GM10847 (cell line): ENCODE data around the gene PODN.

ENCODE experiments used
- POLR2A ChIP-seq: IDR thresholded peaks from 2 replicates; pipeline ENCODE4 v1.6.1; 2011; ENCODE audit not compliant: insufficient read length; ENCODE audit errors: extremely low read depth

Gene PODN

DNA sequence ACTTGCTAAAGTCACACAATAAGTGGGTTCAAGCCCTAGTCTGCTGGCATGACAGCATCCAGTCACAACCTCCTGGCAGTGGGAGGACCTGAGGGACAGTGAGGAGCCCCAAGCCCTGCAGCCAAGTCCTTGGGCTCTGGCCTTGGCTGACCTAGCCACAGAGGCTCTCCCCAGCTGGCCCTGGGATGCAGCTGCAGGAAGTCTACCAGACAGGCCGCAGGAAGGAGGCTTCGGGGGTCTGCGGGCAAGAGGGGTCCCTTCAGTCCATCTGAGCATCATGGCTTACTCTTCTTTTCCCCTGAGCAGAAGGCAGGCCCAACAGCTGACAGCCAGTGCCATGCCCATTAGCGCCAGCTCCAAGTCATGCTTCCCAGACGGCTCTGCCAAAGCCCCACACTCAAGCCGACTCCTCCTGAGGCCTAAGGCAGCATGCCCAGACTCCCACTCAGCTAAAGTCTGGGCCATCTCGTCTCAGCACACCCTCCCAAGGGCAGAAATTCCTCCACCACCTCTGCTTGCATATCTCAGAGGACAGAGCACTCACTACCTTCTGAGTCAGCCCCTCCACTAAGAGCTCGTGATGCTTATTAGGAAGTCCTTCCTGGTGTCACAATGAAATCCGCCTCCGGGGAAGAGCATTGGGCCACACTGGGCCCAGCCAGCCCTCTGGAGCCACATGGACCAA lies 60.3 kb downstream of the PODN start:
- TF ChIP-seq POLR2A = no peak

DNA sequence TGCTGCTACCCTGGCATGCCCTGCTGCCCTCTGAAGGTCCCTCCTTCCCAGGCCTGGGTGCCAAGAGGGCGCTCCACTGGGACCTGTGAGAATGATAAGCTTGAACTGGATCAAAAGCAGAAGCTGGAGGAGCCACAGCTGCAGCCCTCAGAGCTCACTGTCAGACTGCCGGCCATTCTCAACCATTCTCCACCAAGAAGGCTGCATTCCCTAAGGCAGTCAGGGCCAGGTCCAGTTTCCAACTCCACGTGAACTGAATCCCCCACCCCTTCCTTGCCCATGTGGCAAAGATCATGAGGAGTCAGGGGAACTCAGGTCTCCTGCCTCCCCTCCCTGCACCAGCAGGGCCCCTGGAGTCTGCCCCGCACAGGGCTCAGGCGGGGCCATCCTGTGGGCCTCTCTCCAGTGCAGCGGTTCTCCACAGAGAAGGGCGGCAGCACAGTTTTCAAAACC lies 61.0 kb downstream of the PODN start:
- no peak for TF ChIP-seq POLR2A

DNA sequence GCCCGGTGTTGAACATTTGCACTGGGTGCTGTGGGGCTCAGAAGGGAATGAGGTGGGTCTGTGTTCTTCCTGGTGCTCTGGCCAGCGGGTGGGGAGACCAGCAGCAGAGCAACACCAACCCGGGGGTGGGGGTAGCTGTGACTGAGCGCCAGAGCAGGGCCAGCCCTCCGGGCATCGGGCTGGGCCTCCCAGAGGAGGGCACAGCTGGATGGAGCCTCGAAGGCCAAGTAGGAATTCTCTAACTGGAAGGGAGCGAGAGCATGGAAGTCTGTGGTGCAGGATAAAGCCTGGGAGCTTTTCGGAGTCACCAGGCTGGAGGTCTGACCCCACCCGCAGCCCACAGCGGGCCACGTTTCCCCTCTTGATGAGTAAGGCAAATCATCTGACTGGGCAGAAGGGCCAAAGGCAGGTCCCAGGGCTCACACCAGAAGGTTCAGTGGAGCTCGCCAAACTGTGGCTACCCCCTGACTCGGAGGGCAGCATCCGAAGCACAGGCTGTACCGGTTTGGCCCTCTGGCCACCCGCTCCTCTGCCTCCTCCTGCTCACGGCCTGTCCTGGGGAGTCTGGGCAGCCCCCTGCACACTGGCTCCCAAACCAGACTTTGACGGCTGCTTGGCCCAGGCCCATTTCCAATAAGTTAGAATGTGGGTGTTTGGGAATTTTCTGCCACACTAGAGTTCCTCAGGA lies 61.6 kb downstream of the PODN start:
- TF ChIP-seq POLR2A = no peak

DNA sequence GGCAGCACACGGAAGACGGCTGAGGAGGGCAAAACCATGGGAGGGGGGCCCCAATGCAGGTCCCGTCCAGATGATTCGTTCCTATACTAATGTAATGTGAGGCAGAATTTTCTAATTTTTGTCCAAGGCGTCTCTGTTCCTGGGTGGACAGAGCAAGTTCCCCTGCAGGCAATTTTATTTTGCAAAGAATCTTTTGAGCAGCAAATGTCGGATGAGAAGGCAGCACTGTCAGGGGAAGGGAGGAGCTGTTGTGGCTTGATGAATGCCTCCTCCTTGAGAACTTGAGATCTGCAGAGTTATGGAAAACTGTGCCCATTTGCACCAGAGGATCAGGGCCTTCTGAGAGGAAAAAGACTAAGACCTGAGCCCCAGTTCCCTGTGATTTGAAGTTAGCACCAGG lies 63.1 kb downstream of the PODN start:
- TF ChIP-seq POLR2A = no peak

DNA sequence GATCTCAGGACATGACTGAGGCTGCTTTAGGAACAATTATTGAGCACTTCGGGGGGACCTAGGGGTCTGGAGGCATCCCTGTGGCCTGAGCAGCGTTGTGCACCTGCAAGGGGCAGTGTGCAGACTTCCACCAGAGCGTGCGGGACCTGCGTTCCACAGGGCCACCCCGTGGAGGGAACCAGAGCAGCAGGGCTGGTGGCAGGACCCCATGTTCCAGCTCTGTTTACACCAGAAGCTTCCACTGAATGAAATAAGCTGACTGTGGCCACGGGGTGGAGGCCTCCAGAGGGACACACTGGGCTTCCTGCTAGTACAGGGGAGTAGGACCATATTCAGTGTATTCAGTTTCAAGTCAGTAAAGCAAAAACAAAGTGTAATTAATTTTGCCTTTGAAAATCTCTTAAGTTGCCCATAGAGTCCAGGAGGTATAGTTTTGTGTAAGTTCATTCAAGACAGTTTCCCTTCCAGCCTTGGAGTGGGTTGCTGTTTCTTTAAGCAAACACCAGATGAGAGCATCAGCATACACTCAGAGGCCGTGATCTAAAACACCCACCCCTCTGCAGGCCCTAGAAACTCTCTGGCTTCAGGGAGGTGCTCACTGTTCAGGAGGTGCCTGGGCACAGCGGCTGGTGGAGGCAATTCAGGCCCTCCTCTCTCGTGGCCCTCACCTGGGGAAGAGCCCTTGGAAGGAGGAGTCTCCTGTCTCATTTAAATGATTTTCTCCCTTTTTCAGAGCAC lies 63.8 kb downstream of the PODN start:
- no peak for TF ChIP-seq POLR2A

DNA sequence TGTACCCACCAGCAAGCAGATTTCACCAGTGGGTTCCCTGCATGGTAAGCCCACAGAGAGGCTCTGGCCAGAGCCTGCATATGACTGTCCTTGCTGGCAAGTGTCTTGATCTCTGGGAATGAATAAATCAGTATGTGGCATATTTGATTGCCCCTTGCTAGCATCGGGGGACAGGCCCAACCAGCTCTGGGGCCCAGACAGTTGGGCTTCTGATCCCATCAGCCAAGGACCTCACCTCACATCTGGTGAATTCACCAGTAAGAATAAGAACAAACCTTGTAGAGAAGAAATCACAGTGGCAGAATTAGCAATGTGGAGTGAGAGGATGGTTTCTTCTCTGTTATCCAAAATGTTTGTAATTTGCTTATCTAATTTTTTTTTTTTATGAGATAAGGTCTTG lies 64.5 kb downstream of the PODN start:
- TF ChIP-seq POLR2A = no peak

DNA sequence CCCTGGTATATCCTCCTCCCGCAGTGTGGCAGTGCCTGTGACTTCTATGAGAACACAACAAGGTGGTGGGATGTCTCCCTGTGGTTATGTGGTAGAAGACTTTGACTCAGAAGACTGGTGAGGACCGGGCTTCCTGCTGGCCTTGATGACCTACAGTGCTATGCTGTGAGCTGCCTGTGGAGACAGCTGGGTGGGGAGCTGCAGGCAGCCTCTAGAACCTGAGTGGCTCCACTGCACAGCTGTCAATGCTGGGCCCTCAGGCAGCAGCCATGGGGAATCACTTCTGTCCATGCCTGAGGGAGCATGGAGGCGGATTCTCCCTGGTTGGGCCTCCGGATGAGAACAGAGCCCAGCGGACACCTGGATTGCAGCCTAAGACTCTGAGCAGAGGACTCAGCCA lies 65.5 kb downstream of the PODN start:
- TF ChIP-seq POLR2A = no peak

DNA sequence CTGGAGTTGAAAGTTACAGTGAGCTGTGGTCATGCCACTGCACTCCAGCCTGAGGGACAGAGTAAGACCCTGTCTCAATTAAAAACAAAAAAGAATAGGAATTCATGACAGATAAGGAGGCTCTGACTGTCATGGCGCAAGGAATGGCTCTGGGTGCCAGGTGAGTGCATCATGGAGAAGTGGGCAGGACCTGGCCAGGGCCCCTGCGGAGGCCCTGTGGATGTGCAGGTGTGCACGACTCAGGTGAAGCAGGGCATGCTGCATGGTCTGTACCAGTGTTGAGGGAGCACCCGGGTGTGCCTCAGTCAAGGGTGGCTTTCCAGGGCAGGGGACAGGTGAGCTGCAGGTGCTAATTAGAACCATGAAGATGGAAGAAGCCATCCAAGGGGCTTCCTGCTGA lies 66.4 kb downstream of the PODN start:
- TF ChIP-seq POLR2A = no peak

DNA sequence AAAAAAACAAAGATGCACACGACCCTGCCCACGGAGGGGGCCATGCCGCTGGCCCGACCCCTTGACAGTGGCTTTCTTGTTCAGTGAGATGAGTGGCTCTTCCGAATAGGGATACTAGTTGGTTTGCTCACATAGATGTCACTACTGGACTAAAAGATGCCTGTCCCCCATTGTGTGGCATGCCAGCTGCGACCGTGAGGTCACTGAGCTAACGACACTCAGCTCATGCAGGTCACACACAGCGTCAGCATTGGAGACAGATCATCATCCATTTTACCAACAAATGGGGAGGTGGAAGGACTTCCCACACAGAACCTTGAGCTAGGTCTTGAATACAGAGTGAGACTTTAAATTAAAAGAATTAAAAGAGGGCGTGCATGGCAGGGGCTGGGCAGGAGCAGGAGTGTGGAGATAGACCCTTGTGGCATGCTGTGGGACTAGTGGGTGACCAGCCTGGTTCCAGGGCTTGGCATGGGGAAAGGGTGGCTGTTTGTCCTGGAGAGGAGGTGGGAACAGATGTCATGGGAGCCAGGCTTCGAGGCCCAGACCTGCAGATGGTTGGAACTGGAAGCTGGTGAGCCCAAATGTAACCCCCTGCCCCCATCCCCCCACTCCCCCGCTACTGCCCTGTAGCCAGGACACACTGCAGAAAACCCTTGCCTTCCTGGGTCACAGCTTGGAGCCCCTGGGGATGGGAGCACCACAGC lies 68.0 kb downstream of the PODN start:
- no peak for TF ChIP-seq POLR2A

DNA sequence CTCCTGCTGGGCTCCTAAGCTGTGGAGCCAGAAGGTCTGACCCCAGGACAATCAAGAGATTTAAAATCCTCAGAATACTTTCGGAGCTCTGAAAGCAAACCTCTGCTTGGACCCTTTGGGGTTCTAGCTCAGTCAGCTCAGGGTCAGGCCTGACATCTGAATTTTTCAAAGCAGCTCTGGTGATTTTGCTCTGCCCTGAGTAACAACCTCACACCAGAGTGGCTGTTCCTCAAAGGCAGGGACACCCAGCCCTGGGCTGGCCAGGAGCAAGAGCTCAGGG lies 68.5 kb downstream of the PODN start:
- TF ChIP-seq POLR2A = no peak

DNA sequence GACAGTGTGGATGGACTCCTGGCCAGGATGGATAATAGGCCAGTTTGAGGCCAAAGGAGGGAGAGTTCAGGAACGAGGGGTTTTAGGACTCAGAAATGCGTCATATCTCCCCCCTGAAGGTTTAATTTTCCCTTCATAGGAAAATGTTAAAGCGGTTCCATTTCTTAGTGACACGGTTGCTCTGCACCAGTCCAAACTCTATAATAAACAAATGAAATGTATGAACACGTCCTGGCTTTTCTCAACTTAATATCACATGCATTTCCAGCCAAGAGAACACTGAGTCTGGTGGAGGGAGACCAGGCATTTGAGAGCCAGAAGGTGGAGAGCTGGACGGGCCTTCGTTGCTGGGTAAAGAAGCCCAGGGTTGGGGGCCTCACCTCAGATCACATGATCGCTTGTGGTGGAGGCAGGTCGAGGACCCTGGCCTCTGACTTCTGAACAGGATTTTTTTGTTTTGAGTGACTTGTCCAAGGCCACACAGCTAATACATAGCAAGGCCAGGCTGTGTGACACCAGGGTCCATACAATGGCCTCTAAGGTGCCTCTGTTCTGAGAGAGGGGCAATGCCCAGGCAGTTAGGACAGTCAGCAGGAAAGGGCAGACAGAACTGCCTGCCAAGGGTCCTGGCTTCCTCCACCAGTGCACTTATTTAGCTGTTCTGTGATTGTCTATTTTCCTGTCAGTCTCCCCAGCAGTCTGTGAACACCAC lies 69.0 kb downstream of the PODN start:
- TF ChIP-seq POLR2A = no peak

DNA sequence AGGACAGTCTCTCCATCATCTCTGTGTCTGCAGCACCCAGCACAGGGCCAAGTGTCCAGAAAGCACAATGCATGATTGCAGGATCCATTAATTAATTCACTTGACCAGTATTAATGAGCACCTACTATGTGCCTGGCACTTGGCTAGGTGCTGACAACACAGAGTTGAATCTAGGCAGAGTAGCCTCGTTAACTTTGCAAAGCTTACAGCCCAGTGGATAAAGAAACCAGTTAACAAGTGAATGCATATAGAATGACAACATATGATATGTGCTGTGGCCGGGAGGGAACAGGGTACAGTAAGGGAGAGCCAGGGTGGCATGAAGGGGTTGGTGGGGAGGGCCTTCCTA lies 69.6 kb downstream of the PODN start:
- no peak for TF ChIP-seq POLR2A

DNA sequence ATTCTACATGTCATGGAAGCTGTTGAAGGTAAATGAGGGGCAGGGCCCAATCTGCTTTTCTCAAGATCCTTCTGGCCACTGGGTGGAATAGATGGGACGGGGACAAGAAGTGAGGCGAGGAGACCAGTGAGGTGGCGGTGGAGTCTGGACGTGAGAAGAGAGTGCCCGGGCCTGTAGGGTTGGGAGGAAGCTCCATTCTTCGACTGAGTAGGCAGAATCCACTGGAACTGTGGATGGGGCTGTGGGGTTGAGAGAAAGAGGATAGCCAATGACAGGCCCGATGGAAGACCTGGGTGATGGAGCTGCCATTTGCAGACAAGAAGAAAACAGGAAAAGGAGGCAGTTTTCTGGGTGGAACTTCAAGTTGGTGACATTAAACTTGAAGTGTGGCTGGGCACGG lies 70.2 kb downstream of the PODN start:
- no peak for TF ChIP-seq POLR2A

DNA sequence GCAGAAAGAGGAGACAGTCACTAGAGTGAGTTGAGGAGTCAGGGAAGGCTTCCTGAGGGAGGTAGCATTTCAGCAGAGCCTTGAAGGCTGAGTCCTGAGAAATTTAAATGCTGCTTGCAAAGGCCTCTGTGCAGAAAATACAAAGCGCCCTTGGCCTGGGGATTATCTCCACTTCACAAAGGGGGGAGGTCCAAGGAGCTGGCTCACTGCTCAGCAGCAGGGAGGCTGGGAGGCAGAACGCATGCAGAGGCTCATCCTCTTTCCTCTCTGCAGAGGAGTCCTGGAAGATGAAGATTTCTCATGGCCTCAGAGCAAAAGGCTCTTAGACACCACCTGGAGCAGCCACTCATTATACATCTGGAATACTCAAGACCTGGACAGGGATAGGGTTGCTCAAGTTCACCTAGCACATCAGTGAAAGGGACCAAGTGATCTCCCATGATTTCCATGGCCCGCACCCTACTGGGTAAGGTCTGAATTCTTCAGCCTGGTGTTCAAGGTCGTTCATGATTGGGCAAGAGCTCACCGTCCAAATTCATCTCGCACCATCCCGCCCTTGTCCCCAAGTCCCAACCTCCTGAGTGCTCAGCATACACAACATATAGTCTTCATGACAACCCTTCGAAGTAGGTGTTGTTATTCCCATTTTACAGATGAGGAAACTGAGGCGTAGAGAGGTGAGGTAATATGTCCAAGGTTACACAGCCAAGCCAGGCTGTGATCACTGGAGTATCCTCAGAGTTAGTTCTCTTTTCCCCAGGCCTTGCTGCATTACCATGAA lies 71.4 kb downstream of the PODN start:
- TF ChIP-seq POLR2A = no peak
